Psoas muscle (tissue), 8 donors: ENCODE results near the gene ARSD. TPM values are rescaled to one million over a fixed set of nuclear protein-coding genes. Genes with fewer than 3 reads are reported as not detected.

Source experiments
- ATAC-seq, 4 donors: fragments of 200-7000 bp; cut with Tn5 transposase; one replicate each; pipeline ENCODE4 v1.9.1; 2020; ENCODE audit warnings: moderate library complexity in 3 of 4, mild to moderate bottlenecking in 2 of 4
- DNase-seq, 2 donors: peaks; one replicate each; pipeline ENCODE4 v3.0.0-alpha.2; 2020
- H3K27ac ChIP-seq: fragments of 200-600 bp; one replicate; pipeline ENCODE4 v1.8.0; 2022
- H3K27me3 ChIP-seq, 3 donors: fragments of 200-600 bp in 1 of 3; one replicate each; pipeline versions ENCODE4 v1.6.1 to v1.8.0; 2013 to 2022; ENCODE audit warnings: low read length in 2 of 3, mild to moderate bottlenecking in 2 of 3, moderate library complexity in 1 of 3; ENCODE audit not compliant: insufficient read depth in 3 of 3
- H3K36me3 ChIP-seq, 2 donors: fragments of 200-600 bp in 1 of 2; one replicate each; pipeline versions ENCODE4 v1.6.1 to v1.8.0; 2013 to 2022; ENCODE audit warnings: low read depth in 1 of 2, mild to moderate bottlenecking in 1 of 2, moderate library complexity in 1 of 2; ENCODE audit not compliant: insufficient read depth in 1 of 2
- H3K4me1 ChIP-seq: fragments of 200-600 bp; one replicate; pipeline ENCODE4 v1.8.0; 2022
- H3K4me3 ChIP-seq: fragments of 200-600 bp; one replicate; pipeline ENCODE4 v1.8.0; 2022; ENCODE audit warnings: mild to moderate bottlenecking
- H3K9me3 ChIP-seq: fragments of 200-600 bp; one replicate; pipeline ENCODE4 v1.8.0; 2022
- WGBS, 3 donors: extraction: QIAGEN DNeasy Blood & Tissue Kit; methylation state at CpG; one replicate each; pipeline versions ENCODE4 v1.1.6 to v1.1.7; 2013; 5-methylcytosine and 5-hydroxymethylcytosine counted together
- intact Hi-C, 2 donors: fragments of 100-400 bp; cut with DNase I; formaldehyde crosslinking; loops; one replicate each; pipeline versions ENCODE4 v1.11.0 to v1.14.2; 2022
- polyA plus RNA-seq, 3 donors: library from polyadenylated mRNA; stranded (reverse); fragments of 200-250 nt; gene quantifications; one replicate each; pipeline ENCODE4 v1.2.3, GENCODE V29; 2013
- total RNA-seq, 4 donors: library from RNA; stranded (reverse); fragmentation: NEBNext Ultra II Directional in 2 of 4; extraction: Animal tissue kit (Norgen Biotek cat#: 25700) in 2 of 4; gene quantifications; one replicate each; pipeline versions ENCODE4 v1.2.1 to v1.2.4, GENCODE V29; 2021 to 2023
- TF ChIP-seq, protein P1 (sequence below): fragments of 200-600 bp; IDR thresholded peaks from one replicate; pipeline ENCODE4 v1.8.0; 2022; ENCODE audit warnings: antibody characterized with exemption
- donor health status: healthy with polysubstance abuse.
- donor health status: DM: no; HTN: no; CAD: no; lungs with moderate emphysema.
- donor health status: Bipolar disorder and iron deficiency.
- donor health status: healthy.
- donor health status: DM: yes; HTN: yes; CAD: no.
- donor health status: DM: no; HTN: no; CAD: no.
- donor health status: DM: no; HTN: no; CAD: no.
- donor health status: DM: yes; HTN: yes; CAD: no.

The ARSD gene
- total and polyA plus RNA-seq, 7 donors = 0.66 to 2.4 (median 1.6) TPM

DNA sequence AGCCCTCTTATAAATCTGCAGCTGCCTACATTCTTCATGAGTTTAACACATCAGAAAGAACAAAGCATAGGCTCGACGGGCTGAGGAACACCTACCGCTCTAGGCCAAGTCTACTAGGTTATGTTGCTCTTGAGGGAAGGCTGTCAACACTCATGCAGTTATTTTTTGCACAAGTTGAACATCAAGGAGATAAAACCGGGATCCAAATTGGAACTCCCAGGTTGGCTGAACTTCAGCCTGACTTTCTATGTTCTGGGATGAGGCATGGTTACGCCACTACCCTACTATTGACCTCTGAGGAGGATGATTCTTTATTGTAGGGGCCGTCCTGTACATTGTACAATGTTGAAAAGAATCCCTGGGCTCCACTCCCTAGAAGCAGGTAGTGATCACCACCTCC is 39.9 kb upstream of the ARSD start:
- TF ChIP-seq, protein P1, sequence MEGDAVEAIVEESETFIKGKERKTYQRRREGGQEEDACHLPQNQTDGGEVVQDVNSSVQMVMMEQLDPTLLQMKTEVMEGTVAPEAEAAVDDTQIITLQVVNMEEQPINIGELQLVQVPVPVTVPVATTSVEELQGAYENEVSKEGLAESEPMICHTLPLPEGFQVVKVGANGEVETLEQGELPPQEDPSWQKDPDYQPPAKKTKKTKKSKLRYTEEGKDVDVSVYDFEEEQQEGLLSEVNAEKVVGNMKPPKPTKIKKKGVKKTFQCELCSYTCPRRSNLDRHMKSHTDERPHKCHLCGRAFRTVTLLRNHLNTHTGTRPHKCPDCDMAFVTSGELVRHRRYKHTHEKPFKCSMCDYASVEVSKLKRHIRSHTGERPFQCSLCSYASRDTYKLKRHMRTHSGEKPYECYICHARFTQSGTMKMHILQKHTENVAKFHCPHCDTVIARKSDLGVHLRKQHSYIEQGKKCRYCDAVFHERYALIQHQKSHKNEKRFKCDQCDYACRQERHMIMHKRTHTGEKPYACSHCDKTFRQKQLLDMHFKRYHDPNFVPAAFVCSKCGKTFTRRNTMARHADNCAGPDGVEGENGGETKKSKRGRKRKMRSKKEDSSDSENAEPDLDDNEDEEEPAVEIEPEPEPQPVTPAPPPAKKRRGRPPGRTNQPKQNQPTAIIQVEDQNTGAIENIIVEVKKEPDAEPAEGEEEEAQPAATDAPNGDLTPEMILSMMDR = no peak
- intact Hi-C loops = no loop called here
- DNase-seq = no peak
- H3K9me3 ChIP-seq = no peaks in the 10 kb centered on the region
- H3K27ac ChIP-seq = no peak overlapping the region
- H3K27me3 ChIP-seq = no peaks in the 10 kb centered on the region
- no peak for ATAC-seq
- H3K36me3 ChIP-seq = no peaks in the 10 kb centered on the region
- H3K4me3 ChIP-seq = no peak overlapping the region
- 45 to 49% (median 46%) methylated on average over 6 of the region's 6 CpGs for WGBS, 3 donors
- no peaks in the 10 kb centered on the region for H3K4me1 ChIP-seq

DNA sequence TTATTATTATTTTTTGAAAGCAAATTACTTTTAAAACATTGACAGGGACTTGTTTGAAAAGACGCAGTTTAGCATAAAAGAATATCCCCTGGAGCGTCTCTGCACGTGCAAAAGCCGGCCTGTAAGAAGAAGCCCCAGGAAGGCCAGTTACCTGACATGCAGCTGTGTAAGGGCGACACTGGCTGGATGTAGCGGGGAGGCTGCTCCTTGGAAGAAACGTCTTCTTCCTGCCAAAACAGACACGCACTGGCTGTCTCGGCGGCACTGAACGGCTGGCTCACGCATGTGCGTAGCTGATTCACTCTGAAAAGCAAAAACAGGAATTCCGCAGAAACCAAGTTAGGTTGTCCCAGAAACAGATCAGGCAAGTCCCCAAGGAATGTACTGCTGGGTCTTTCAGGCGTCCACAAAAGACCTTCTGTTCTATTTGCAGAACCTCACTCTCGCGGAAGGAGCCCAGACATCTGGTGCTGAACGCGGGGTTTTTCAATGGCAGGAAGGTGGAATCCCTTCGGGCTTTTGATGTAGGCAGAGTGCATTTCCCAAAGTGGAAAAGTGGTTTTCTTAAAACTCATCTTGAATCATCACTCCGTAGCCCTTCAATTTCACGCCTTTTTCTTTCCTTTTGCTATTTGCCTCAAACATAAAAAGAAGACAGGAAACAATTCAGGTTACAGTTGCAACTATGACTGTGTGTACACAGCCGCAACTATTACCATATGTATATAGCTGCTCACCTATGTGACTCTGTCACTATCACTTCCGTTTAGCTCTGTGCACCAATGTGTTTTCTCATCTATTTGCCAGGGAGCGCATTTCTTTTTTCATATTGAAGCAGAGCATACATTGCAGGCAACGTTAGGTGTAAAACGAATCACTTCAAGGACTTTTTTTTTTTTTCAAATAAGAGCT is 39.1 kb upstream of the ARSD start:
- Histone ChIP-seq H3K4me1 (no peaks in the 10 kb centered on the region), H3K9me3 (no peaks in the 10 kb centered on the region), H3K36me3 (no peaks in the 10 kb centered on the region), H3K4me3 (peak overlapping the region; percentile 15), H3K27ac (no peak overlapping the region), H3K27me3 (no peaks in the 10 kb centered on the region)
- WGBS, 3 donors = 21 to 33% (median 22%) methylated on average over 26 to 27 of the region's 27 CpGs
- intact Hi-C loops = no loop called here
- ATAC-seq (no peak), DNase-seq (no peak)
- TF ChIP-seq, protein P1 = no peak

DNA sequence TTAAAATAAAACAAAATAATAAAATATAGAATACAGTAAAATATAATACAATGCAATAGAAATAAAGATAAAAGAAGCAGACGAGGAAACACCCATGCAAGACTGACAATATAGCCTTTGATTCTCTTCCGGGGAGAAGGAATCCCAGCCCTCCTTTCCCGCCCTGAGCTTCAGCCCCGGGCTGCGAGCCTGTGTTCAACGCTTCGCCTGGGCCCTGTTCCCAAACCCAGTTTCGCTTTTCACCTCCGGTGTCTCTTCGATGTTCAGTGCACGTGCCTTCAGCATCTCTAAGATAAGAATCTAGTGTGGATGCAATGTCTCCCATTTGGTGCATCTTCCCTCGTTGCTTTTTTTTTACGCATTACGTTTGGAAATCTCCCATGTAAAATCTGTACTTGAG is 38.4 kb upstream of the ARSD start:
- ATAC-seq (no peak), DNase-seq (no peak)
- WGBS, 3 donors = 48 to 59% (median 50%) methylated on average over 14 of the region's 14 CpGs
- H3K36me3 ChIP-seq = no peaks in the 10 kb centered on the region
- no peaks in the 10 kb centered on the region for H3K4me1 ChIP-seq
- H3K9me3 ChIP-seq = no peaks in the 10 kb centered on the region
- H3K4me3 ChIP-seq = peak overlapping the region; percentile 15
- TF ChIP-seq, protein P1 = no peak
- intact Hi-C loops = no loop called here
- no peak overlapping the region for H3K27ac ChIP-seq
- no peaks in the 10 kb centered on the region for H3K27me3 ChIP-seq

DNA sequence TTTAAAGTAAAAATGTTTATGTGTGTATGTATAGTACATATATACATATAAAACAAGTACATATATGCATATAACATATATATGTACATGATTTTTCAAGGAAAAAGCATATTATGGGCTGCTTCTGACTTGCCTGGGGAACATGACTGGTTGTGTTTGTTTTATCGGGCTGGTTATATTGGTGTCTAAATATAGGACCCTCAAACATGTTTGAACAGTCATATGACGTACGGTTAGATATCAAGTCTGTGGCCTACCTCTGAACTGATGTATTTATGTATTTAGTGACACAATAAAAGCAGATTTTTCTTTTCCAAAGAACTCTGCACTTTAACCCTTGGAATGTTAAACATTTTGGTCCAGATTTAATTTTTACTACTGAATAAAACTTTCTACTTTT is 37.9 kb upstream of the ARSD start:
- Histone ChIP-seq H3K27me3 (no peaks in the 10 kb centered on the region), H3K4me1 (no peaks in the 10 kb centered on the region), H3K9me3 (no peaks in the 10 kb centered on the region), H3K36me3 (no peaks in the 10 kb centered on the region), H3K27ac (no peak overlapping the region), H3K4me3 (no peak overlapping the region)
- TF ChIP-seq, protein P1 = no peak
- WGBS, 3 donors = 81 to 92% (median 86%) methylated on average over 3 of the region's 3 CpGs
- DNase-seq = no peak
- ATAC-seq = no peak
- intact Hi-C loops = no loop called here
